ENCODE measurements around the gene SKIDA1.

Gene SKIDA1

GRCh38 chr10:21473541-21473940 is 51.9 kb downstream of the SKIDA1 start:
- TF ChIP-seq REST (IDR thresholded peaks at IDR 0.05; ENCODE audit: insufficient replicate concordance, low read depth) (no peak), GABPA (IDR thresholded peaks at IDR 0.05; ENCODE audit: low read depth) (no peak), POLR2AphosphoS5 (IDR thresholded peaks at IDR 0.05; ENCODE audit: low read depth) (no peak), SPI1 (IDR thresholded peaks at IDR 0.05; ENCODE audit: borderline replicate concordance, low read depth) (no peak)
- TF ChIP-seq, protein P1, sequence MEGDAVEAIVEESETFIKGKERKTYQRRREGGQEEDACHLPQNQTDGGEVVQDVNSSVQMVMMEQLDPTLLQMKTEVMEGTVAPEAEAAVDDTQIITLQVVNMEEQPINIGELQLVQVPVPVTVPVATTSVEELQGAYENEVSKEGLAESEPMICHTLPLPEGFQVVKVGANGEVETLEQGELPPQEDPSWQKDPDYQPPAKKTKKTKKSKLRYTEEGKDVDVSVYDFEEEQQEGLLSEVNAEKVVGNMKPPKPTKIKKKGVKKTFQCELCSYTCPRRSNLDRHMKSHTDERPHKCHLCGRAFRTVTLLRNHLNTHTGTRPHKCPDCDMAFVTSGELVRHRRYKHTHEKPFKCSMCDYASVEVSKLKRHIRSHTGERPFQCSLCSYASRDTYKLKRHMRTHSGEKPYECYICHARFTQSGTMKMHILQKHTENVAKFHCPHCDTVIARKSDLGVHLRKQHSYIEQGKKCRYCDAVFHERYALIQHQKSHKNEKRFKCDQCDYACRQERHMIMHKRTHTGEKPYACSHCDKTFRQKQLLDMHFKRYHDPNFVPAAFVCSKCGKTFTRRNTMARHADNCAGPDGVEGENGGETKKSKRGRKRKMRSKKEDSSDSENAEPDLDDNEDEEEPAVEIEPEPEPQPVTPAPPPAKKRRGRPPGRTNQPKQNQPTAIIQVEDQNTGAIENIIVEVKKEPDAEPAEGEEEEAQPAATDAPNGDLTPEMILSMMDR (IDR thresholded peaks at IDR 0.05; ENCODE audit: insufficient read depth, low read length): no peak
- H3K27me3 ChIP-seq (ENCODE audit: insufficient read depth, poor library complexity, severe bottlenecking): no peaks in the 10 kb centered on the region
- H3K4me3 ChIP-seq (replicated peaks; ENCODE audit: insufficient read depth, low read length): no peak overlapping the region
- H3K27ac ChIP-seq (replicated peaks): no peak overlapping the region
- no peak for DNase-seq (ENCODE audit: low read depth in 1 of 2, low spot score in 1 of 2)

GRCh38 chr10:21473135-21473534 is 52.3 kb downstream of the SKIDA1 start:
- DNase-seq (ENCODE audit: low read depth in 1 of 2, low spot score in 1 of 2): no peak
- Histone ChIP-seq H3K4me3 (replicated peaks; ENCODE audit: insufficient read depth, low read length) (no peak overlapping the region), H3K27ac (replicated peaks) (no peak overlapping the region), H3K27me3 (ENCODE audit: insufficient read depth, poor library complexity, severe bottlenecking) (no peaks in the 10 kb centered on the region)
- TF ChIP-seq SPI1 (IDR thresholded peaks at IDR 0.05; ENCODE audit: borderline replicate concordance, low read depth) (no peak), GABPA (IDR thresholded peaks at IDR 0.05; ENCODE audit: low read depth) (no peak), REST (IDR thresholded peaks at IDR 0.05; ENCODE audit: insufficient replicate concordance, low read depth) (no peak), POLR2AphosphoS5 (IDR thresholded peaks at IDR 0.05; ENCODE audit: low read depth) (no peak)
- TF ChIP-seq, protein P1 (IDR thresholded peaks at IDR 0.05; ENCODE audit: insufficient read depth, low read length): no peak

- Histone ChIP-seq H3K27me3 (ENCODE audit: insufficient read depth, poor library complexity, severe bottlenecking) (no peaks in the 10 kb centered on the region), H3K4me3 (replicated peaks; ENCODE audit: insufficient read depth, low read length) (no peak overlapping the region), H3K27ac (replicated peaks) (no peak overlapping the region)
- no peak for DNase-seq (ENCODE audit: low read depth in 1 of 2, low spot score in 1 of 2)
- TF ChIP-seq POLR2AphosphoS5 (IDR thresholded peaks at IDR 0.05; ENCODE audit: low read depth) (no peak), REST (IDR thresholded peaks at IDR 0.05; ENCODE audit: insufficient replicate concordance, low read depth) (no peak), GABPA (IDR thresholded peaks at IDR 0.05; ENCODE audit: low read depth) (no peak), SPI1 (IDR thresholded peaks at IDR 0.05; ENCODE audit: borderline replicate concordance, low read depth) (no peak)
- TF ChIP-seq, protein P1 (IDR thresholded peaks at IDR 0.05; ENCODE audit: insufficient read depth, low read length): no peak
Measured at GRCh38 chr10:21468086-21468485, 57.4 kb downstream of the SKIDA1 start.
